Heart right ventricle (tissue), 16 donors: ENCODE measurements around the gene BFAR. TPM values are rescaled to one million over a fixed set of nuclear protein-coding genes. Genes with fewer than 3 reads are reported as not detected.
"Not testable (repeated sequence)": the region's sequence is repeated elsewhere in the genome, so short reads cannot be mapped to it uniquely, and the experiment has no call there.

Source experiments
- ATAC-seq, 8 donors: fragments of 200-7000 bp; cut with Tn5 transposase; one replicate each; pipeline ENCODE4 v1.9.1; 2020; ENCODE audit warnings: mild to moderate bottlenecking in 8 of 8, moderate library complexity in 8 of 8, moderate number of reproducible peaks in 1 of 8
- DNase-seq, 2 donors: peaks; one replicate each; pipeline ENCODE4 v3.0.0-alpha.2; 2020
- H3K27ac ChIP-seq, 10 donors: fragments of 200-600 bp; sonication (generic) in 2 of 10; one replicate each; pipeline versions ENCODE4 v1.5.0 to v1.8.0; 2020 to 2022; ENCODE audit warnings: mild to moderate bottlenecking in 3 of 10
- H3K27me3 ChIP-seq, 7 donors: fragments of 200-600 bp; one replicate each; pipeline ENCODE4 v1.8.0; 2021 to 2022; ENCODE audit warnings: mild to moderate bottlenecking in 2 of 7
- H3K36me3 ChIP-seq, 9 donors: fragments of 200-600 bp; sonication (generic) in 1 of 9; one replicate each; pipeline versions ENCODE4 v1.5.0 to v1.8.0; 2020 to 2022; ENCODE audit warnings: mild to moderate bottlenecking in 2 of 9
- H3K4me1 ChIP-seq, 9 donors: fragments of 200-600 bp; sonication (generic) in 1 of 9; one replicate each; pipeline versions ENCODE4 v1.5.0 to v1.8.0; 2020 to 2022; ENCODE audit warnings: mild to moderate bottlenecking in 4 of 9
- H3K4me3 ChIP-seq, 10 donors: fragments of 200-600 bp; sonication (generic) in 2 of 10; one replicate each; pipeline versions ENCODE4 v1.5.0 to v1.8.0; 2020 to 2022; ENCODE audit warnings: mild to moderate bottlenecking in 7 of 10, moderate library complexity in 2 of 10
- H3K9me3 ChIP-seq, 11 donors: fragments of 200-600 bp in 10 of 11; sonication (generic) in 2 of 11; one replicate each; pipeline versions ENCODE4 v1.5.0 to v1.8.0; 2013 to 2022; ENCODE audit warnings: mild to moderate bottlenecking in 2 of 11, control low read depth in 1 of 11, moderate library complexity in 1 of 11
- WGBS, 2 donors: extraction: QIAGEN DNeasy Blood & Tissue Kit; methylation state at CpG; one replicate each; pipeline ENCODE4 v1.1.7; 2013; ENCODE audit warnings: inconsistent platforms in 1 of 2; 5-methylcytosine and 5-hydroxymethylcytosine counted together
- intact Hi-C, 10 donors: fragments of 100-400 bp; cut with DNase I; formaldehyde crosslinking; loops; one replicate each; pipeline versions ENCODE4 v1.11.1 to v1.14.2; 2022
- polyA plus RNA-seq, 2 donors: library from polyadenylated mRNA; stranded (reverse); fragments of 200-250 nt; gene quantifications; one replicate each; pipeline ENCODE4 v1.2.3, GENCODE V29; 2013
- total RNA-seq, 10 donors: library from RNA; stranded (reverse); fragmentation: NEBNext Ultra II Directional in 3 of 10; extraction: Animal tissue kit (Norgen Biotek cat#: 25700) in 3 of 10; gene quantifications; one replicate each; pipeline versions ENCODE4 v1.2.1 to v1.2.4, GENCODE V29; 2021 to 2023
- TF ChIP-seq, protein P1 (sequence below), 9 donors: fragments of 200-600 bp; sonication (generic) in 2 of 9; IDR thresholded peaks; one replicate each; pipeline versions ENCODE4 v1.5.0 to v1.8.0; 2021 to 2022; ENCODE audit warnings: antibody characterized with exemption in 9 of 9, mild to moderate bottlenecking in 5 of 9, moderate library complexity in 1 of 9
- donor health status: Arrhythmogenic right ventricular cardiomyopathy.
- donor health status: ischemic (EF 13 %, LVEDD 7.1; RV severe dilation, severe dysfunction).
- donor health status: healthy with polysubstance abuse.
- donor health status: DM: no; HTN: yes; CAD: no.
- donor health status: DM: no; HTN: no; CAD: no.
- donor health status: ischemic (EF 25% LVEDD 6.9; RV normal size, moderate dysfunction).
- donor health status: ischemic (EF 25% LVEDD 5.7; RV mildly dilated, moderate dysfunction).
- donor health status: healthy.
- donor health status: DM: yes; HTN: yes; CAD: no.
- donor health status: Ischemic cardiomyopathy.
- donor health status: ischemic (EF 35%, LVEDD 5.7; RV mildly dilated, moderate dysfunction).
- donor health status: nonischemic (EF 11% LVEDD 7.7; RV severe dilation, severe dysfunction).
- donor health status: DM: yes; HTN: yes; CAD: no.
- donor health status: PGD.
- donor health status: ischemic (EF 29% LVEDD 5.4; RV normal size, mild dysfunction).
- donor health status: nonischemic (EF 23%, LVEDD 6.1; RV moderate dilation, normal function).

BFAR gene
- total and polyA plus RNA-seq, 12 donors, result 21.7 to 42.5 (median 34.9) TPM

DNA sequence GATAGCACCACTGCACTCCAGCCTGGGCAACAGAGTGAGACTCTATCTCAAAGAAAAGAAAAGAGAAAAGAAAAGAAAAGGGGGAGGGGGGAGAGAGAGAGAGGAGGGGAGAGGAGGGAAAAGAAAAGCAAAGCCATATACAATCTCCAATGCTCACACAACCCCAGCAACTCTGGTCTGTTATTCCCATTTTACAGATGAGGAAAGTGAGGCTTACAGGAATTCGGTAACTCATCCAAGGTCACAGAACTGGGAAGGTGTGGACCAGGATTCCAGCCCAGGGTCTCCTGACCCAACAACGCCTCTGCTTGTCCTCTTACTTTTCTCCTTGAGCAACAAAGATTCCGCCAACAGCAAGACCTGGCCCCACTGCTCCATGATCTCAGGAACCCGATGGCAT is 48.4 kb downstream of the BFAR start:
- Histone ChIP-seq H3K4me1 (no peaks in the 10 kb centered on the region), H3K4me3 (no peak overlapping the region), H3K36me3 (no peaks in the 10 kb centered on the region), H3K27me3 (peaks cover 0 to 14% (median 0%) of the 10 kb centered on the region in 7 donors), H3K9me3 (no peaks in the 10 kb centered on the region), H3K27ac (no peak overlapping the region)
- TF ChIP-seq, protein P1, sequence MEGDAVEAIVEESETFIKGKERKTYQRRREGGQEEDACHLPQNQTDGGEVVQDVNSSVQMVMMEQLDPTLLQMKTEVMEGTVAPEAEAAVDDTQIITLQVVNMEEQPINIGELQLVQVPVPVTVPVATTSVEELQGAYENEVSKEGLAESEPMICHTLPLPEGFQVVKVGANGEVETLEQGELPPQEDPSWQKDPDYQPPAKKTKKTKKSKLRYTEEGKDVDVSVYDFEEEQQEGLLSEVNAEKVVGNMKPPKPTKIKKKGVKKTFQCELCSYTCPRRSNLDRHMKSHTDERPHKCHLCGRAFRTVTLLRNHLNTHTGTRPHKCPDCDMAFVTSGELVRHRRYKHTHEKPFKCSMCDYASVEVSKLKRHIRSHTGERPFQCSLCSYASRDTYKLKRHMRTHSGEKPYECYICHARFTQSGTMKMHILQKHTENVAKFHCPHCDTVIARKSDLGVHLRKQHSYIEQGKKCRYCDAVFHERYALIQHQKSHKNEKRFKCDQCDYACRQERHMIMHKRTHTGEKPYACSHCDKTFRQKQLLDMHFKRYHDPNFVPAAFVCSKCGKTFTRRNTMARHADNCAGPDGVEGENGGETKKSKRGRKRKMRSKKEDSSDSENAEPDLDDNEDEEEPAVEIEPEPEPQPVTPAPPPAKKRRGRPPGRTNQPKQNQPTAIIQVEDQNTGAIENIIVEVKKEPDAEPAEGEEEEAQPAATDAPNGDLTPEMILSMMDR (IDR thresholded peaks at IDR 0.05), result no peak
- intact Hi-C loops, result no loop called here
- ATAC-seq (no peak), DNase-seq (no peak)
- WGBS, 2 donors, result 93 to 97% methylated on average over 4 of the region's 4 CpGs

DNA sequence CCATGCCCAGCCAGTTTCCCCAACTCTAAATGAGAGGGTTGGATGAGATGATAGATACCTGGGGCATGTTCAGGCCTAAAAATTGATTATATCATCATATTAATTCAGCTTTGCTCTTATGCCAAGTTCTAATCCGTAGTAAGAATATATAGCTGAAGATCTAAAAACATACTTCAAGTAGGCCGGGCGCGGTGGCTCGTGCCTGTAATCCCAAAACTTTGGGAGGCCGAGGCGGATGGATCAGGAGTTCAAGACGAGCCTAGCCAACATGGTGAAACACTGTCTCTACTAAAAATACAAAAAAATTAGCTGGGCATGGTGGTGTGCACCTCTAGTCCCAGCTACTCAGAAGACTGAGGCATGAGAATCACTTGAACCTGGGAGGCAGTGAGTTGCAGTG is 49.4 kb downstream of the BFAR start:
- peaks cover 0 to 7% (median 0%) of the 10 kb centered on the region in 7 donors for H3K27me3 ChIP-seq
- TF ChIP-seq, protein P1 (IDR thresholded peaks at IDR 0.05), result no peak
- no peak for DNase-seq
- no peak overlapping the region for H3K4me3 ChIP-seq
- WGBS, 2 donors, result 95 to 96% methylated on average over 8 of the region's 8 CpGs
- no peak overlapping the region for H3K27ac ChIP-seq
- ATAC-seq, result no peak
- H3K36me3 ChIP-seq, result no peaks in the 10 kb centered on the region
- intact Hi-C loops, result no loop called here
- H3K4me1 ChIP-seq, result no peaks in the 10 kb centered on the region
- H3K9me3 ChIP-seq, result no peaks in the 10 kb centered on the region

DNA sequence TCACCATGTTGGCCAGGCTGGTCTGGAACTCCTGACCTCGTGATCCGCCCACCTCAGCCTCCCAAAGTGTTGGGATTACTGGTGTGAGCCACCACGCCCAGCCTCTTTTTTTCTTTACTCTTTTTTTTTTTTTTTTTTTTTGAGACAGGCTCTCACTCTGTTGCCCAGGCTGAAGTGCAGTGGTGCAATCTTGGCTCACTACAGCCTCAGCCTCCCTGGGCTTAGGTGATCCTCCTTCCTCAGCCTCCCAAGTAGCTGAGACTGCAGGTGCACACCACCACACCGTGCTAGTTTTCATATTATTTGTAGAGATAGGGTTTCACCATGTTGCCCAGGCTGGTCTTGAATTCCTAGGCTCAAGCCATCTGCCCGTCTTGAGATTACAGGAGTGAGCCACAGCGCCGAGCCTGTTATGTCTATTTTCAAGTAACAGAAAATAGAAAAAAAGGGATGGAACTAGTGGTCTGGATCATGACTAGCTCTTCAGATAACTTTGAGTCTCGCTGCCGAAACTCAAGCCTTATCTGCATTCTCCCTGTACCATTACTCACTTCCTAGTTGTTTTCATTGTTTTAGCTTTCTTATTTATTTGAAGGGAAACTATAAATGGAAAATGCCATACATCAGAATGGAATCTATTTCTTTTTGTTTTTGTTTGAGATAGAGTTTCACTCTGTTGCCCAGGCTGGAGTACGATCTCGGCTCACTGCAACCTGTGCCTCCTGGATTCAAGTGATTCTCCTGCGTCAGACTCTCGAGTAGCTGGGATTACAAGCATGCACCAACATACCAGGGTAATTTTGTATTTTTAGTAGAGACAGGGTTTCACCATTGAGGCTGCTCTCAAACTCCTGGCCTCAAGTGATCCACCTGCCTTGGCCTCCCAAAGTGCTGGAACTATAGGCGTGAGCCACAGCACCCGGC is 53.4 kb downstream of the BFAR start:
- H3K9me3 ChIP-seq, H3K27ac ChIP-seq, H3K27me3 ChIP-seq, H3K36me3 ChIP-seq, DNase-seq, H3K4me3 ChIP-seq, intact Hi-C loops, H3K4me1 ChIP-seq, ATAC-seq: not testable (repeated sequence)
- WGBS, 2 donors, result 63 to 65% methylated on average over 15 of the region's 15 CpGs

DNA sequence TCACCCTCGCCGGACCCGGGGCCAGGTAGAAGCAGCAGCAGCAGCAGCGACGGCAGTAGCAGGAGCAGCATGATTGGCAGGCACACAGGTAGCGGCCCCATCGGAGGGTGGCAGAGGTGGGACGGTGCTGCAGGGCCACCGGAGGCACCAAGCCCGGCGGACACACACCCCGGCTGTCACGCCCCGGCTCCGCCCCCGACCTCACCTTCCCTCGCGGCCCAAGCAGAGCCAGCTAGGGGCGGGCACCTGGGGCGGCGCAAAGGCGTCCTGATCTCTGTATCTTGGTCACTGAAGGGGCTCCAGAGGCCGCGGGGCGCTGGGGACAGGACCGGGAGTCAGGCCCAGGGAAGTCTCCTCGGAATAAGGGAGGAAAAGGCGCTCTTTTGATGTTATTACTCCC is 61.4 kb downstream of the BFAR start, which contains the start of gene PLA2G10:
Gene PLA2G10, minus strand, starts transcription at position 180 of the 400 bp plus-strand sequence. Its CDS starts 79 bp downstream, at position 101.
- intact Hi-C loops, result not testable (repeated sequence)

DNA sequence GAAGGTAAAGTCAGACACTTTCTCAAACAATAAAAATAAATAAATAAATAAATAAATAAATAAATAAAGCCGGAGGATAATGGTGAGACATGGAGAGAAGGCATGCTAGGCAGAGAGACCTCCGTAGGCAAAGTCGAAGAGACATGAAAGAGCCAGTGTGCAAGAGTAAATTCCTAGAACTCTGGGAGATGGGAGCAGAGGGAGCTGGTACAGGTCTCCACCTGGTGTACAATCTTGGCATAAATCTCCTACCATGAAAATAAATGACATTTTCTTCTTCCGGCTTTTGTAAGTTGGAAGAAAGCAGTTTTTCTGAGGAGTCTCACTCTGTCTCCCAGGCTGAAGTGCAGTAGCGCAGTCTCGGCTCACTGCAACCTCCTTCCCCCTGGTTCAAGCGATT is 69.1 kb downstream of the BFAR start:
- intact Hi-C loops, H3K4me3 ChIP-seq, H3K36me3 ChIP-seq, DNase-seq, H3K27ac ChIP-seq, H3K9me3 ChIP-seq, H3K4me1 ChIP-seq, H3K27me3 ChIP-seq: not testable (repeated sequence)
- WGBS, 2 donors, result 47 to 67% methylated on average over 1 to 2 of the region's 7 CpGs
- ATAC-seq, result peak in 1 of 8 donors; percentile 19

More for the DNA sequence above, 61.4 kb downstream of the BFAR start, which contains the start of gene PLA2G10:
- not testable (repeated sequence) for H3K36me3 ChIP-seq, ATAC-seq, H3K27ac ChIP-seq, H3K9me3 ChIP-seq, H3K4me1 ChIP-seq, DNase-seq, H3K4me3 ChIP-seq, H3K27me3 ChIP-seq
- WGBS, 2 donors, result no CpG with 5 or more reads among the region's 28 CpGs

DNA sequence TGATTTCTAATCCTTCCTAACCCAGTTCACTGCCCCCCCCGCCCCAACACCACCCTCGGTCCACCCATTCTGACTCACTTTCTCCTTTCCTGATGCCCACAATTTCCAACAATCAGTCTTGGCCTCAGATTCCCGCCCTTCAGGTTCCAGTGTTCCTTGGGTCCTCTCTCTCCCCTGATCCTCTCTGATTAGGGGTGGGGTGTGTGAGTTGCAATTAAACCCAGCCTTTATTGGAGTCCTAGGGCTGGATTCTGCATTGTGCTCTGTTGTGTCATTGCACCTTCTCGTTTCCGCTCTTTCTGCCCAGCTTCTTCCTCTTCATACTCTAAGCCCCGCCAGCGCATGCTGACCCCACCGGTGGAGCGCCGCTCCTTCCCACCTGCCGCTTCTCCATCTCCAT is 69.9 kb downstream of the BFAR start:
- WGBS, 2 donors, result no CpG with 5 or more reads among the region's 11 CpGs
- intact Hi-C loops, result not testable (repeated sequence)
- ATAC-seq, result peak in 6 of 8 donors; percentile 6 to 38 (median 21)

DNA sequence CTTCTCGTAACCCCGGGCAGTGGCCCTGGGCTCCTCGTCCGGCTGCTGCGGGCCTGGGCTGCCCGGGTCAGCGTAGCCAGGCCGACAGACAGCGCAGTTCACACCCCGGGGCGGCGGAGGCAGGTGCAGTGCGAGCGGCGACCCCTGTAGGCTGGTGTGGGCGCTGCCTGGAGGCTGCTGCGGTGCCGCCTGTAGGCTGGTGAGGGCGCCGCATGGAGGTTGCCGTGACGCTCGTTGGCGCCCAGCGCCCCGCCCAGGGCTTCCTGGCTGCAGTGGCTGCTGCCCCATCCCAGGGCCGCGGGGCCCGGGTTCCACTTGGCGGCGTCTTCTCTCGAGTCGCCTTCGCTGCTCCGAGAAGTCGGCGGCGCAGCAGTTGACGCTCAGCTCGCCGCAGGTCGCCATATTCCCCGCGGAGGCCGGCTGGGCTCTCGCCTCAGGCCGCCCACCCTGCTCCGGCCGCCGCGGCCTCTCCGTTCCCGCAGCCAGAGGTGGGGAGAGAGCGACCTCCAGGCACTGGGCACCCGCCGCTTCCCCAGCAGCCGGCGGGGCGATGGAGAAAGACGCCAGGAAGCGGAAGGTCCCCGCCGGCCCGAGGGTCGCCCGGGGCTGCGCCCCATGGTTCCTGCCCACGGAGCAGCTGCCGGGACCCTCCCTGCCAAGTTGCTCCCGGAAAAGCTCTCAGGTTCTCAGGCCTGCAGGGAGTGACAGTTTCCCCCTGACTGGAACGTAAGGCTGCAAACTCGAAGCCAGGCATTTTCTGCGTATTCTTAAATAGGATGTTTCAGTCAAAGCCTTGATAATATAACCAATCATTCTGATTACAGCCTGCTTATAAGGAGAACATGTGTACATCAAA is 70.6 kb downstream of the BFAR start, which contains the start of gene NPIPA3:
Gene NPIPA3, plus strand, starts transcription at position 256 of the 856 bp plus-strand sequence. CDS start 5,533 bp downstream, outside the sequence.
- intact Hi-C loops, H3K27me3 ChIP-seq: not testable (repeated sequence)
- peak; percentile 97 to 100 (median 98) for ATAC-seq

More for the DNA sequence above, 69.9 kb downstream of the BFAR start:
- H3K9me3 ChIP-seq, H3K4me1 ChIP-seq, H3K27me3 ChIP-seq, H3K4me3 ChIP-seq, DNase-seq, H3K27ac ChIP-seq, H3K36me3 ChIP-seq: not testable (repeated sequence)

More for the DNA sequence above, 70.6 kb downstream of the BFAR start, which contains the start of gene NPIPA3:
- not testable (repeated sequence) for H3K27ac ChIP-seq, H3K9me3 ChIP-seq, H3K4me1 ChIP-seq, DNase-seq, H3K36me3 ChIP-seq, H3K4me3 ChIP-seq
- no CpG with 5 or more reads among the region's 73 CpGs for WGBS, 2 donors
